Astrocyte (in vitro differentiated cells and primary cell): Measurements from ENCODE around the gene RUNX1.

ENCODE experiments used
- EZH2 ChIP-seq: IDR thresholded peaks from 2 replicates; pipeline ENCODE4 v1.6.1; 2012; ENCODE audit warnings: mild to moderate bottlenecking, low read length, inconsistent platforms; ENCODE audit not compliant: insufficient read depth
- TF ChIP-seq, protein P1 (sequence below): IDR thresholded peaks from 2 replicates; pipeline ENCODE4 v1.5.1; 2011; ENCODE audit warnings: low read depth, mild to moderate bottlenecking, inconsistent platforms, low read length, moderate library complexity; ENCODE audit not compliant: insufficient read depth

DNA sequence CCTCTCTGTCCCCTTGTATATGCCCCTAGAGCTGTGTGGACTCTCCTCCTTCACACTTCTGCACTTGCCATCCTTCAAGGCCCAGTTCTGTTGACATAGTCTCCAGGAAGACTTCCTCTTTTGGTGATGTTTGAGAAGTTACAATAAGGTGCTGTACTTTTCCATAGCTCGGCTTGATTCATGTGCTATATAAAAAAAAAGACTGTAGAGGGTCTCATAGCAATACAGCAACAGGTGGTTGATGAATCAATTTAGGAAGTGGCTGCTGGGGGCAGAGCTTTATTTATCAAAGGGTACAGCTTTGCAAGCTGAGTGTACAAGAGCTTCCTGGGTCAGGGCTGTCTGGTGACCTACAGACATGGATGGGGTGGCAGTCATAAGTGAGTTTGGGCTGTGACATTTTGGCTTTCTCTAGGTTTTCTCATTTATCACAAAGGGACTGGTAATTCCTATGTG is 102.7 kb downstream of the RUNX1 start:
- TF ChIP-seq, protein P1, sequence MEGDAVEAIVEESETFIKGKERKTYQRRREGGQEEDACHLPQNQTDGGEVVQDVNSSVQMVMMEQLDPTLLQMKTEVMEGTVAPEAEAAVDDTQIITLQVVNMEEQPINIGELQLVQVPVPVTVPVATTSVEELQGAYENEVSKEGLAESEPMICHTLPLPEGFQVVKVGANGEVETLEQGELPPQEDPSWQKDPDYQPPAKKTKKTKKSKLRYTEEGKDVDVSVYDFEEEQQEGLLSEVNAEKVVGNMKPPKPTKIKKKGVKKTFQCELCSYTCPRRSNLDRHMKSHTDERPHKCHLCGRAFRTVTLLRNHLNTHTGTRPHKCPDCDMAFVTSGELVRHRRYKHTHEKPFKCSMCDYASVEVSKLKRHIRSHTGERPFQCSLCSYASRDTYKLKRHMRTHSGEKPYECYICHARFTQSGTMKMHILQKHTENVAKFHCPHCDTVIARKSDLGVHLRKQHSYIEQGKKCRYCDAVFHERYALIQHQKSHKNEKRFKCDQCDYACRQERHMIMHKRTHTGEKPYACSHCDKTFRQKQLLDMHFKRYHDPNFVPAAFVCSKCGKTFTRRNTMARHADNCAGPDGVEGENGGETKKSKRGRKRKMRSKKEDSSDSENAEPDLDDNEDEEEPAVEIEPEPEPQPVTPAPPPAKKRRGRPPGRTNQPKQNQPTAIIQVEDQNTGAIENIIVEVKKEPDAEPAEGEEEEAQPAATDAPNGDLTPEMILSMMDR, result no peak
- no peak for TF ChIP-seq EZH2
